GM18873 (cell line): Measurements from ENCODE around the gene PCGF1.
A peak's percentile ranks its signal among the peaks of the same experiment; 100 is the strongest.
"Not testable (repeated sequence)": the region's sequence is repeated elsewhere in the genome, so short reads cannot be mapped to it uniquely, and the experiment has no call there.

Source experiments
- ATAC-seq: cut with Tn5 transposase; IDR thresholded peaks from one replicate; pipeline ENCODE4 v1.9.1; 2021; ENCODE audit warnings: mild to moderate bottlenecking, moderate library complexity, moderate number of reproducible peaks; ENCODE audit not compliant: unreplicated experiment, low FRiP score

Gene PCGF1

DNA sequence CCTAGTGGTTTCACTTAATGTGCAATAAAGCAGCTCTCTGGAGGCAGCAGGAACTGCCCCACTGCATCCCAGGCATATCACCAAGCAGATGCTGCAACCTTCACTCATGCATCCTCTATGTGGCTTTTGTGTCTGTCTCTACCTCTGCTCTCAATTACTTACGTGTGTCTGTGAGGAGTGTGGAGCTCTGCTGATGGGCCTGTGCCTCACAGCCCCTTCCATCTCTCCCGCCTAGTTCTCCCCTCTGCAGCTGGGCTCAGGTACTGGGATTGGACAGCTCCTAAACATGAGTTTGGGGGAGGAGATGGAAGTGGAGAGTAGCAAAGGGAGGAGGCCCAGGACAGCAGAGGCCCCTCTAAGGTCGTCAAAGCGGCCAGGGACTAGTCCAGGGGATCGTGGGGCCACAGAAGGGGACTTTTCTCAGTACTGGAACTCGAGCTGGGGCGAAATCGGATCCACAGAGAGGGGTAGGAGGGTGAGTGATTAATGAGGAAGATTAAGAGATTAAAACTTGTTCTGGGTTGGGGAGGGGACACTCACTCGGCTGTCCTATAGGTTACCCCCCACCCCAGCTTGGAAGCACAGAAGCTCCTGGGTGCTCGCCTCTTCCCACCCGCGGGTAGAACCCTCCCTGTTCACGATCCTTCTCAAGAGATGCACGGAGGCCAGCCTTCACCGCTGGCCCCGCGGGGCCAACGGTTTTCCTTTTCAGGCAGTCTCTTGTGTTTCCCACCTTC, 6.0 kb downstream of the PCGF1 start:
- no peak for ATAC-seq

- no peak for ATAC-seq
These were observed 6.9 kb downstream of the PCGF1 start for GRCh38 chr2:74500578-74500946.

GRCh38 chr2:74499940-74500577, 7.4 kb downstream of the PCGF1 start:
- ATAC-seq, result no peak

DNA sequence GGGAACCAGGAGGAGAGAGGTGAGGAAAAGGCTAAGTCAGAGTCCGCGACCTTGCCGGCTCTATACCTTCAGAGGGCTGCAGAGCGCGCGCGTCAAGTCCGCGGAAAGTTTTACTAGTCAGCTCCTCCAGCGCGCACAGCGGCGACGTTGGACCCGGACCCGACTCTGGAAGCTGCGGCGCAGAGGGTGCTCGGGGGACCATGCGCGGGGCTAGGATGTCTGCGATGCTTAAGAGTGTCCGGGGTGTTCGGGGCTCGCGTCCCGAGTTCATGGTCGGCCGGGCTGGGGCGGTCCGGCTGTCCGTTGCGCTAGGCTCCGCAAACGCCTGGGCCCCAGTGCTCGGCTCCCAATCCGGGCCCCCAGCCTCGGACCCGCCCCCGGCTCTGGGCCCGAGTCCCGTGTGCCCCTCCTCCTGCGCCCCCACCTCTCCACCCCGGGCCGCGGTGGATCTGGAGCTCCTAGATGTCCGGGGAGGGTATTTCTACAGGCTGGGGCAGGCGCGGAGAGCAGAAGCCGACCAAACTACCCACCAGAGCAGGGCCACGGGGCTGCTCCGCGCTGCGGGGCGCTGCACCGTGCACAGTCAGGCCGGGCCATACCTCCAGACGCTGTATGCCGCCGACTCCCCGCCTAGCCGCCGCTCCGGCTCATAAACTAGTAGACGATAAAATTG, 8.1 kb downstream of the PCGF1 start, which contains the start of gene LBX2:
TSS of gene LBX2 (minus strand) at position 337 of the 673 bp plus-strand sequence. CDS start at position 271, 66 bp downstream.
- no peak for ATAC-seq

GRCh38 chr2:74498500-74499266, 8.8 kb downstream of the PCGF1 start:
- no peak for ATAC-seq

GRCh38 chr2:74497777-74498499, 9.6 kb downstream of the PCGF1 start:
- no peak for ATAC-seq

GRCh38 chr2:74496997-74497776, 10.3 kb downstream of the PCGF1 start:
- ATAC-seq, result no peak

DNA sequence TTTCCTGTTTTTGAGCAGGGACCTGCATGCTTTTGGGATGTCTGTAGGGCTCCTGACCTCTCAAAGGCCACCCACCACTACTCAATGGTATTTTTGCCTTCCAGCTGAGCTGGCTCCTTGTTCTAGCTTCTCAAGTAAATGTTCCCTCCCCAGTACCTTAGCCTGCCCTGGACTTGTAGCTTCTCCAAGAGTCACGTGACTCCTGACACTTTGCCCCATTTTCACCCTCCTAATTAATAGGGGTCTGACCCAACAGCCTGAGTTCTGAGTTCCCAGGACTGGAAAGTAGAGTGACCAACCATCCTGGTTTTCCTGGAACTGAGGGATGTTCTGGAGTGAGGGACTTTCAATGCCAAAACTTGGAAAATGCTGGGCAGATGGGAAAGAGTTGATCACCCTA, 12.1 kb downstream of the PCGF1 start:
- ATAC-seq, result no peak

- ATAC-seq, result no peak
These were observed 13.9 kb downstream of the PCGF1 start for GRCh38 chr2:74493546-74493945.

DNA sequence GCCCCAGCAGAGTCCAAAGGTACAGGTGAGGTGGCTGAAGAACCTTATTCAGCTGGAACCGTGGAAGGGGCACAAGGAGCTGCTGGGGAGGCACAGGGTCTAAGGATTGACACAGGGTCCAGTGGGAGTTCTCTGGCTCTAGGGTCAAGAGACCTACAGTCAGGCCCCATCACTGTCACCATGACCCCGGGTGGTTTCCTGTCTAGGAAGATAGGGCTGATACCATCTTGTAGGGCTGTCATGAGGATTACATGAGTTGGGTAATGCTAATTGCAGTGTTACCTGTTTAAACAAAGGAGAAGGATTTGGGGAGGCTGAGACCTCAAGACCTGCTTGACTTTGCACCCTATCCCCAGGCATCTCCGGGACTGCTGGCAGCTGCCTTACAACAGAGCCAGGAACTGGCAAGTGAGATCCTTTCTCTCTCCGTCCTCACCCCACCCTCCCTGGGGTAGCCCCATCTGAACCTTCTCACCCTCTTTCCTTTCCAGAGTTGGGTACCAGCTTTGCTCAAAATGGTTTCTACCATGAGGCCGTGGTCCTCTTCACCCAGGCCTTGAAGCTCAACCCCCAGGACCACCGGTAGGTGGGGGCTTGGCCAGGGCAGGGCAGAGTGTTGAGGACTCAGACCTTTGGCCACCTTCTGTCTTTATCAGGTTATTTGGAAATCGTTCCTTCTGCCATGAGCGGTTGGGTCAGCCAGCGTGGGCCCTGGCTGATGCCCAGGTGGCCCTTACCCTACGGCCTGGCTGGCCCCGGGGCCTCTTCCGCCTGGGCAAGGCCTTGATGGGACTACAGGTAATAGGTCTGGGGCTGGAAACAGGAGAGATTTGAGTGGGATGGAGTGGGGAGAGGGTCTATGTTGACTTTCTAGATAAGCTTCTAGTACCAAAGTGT, 15.6 kb downstream of the PCGF1 start:
- no peak for ATAC-seq

- no peak for ATAC-seq
These were observed 17.6 kb downstream of the PCGF1 start for GRCh38 chr2:74489906-74490305.

DNA sequence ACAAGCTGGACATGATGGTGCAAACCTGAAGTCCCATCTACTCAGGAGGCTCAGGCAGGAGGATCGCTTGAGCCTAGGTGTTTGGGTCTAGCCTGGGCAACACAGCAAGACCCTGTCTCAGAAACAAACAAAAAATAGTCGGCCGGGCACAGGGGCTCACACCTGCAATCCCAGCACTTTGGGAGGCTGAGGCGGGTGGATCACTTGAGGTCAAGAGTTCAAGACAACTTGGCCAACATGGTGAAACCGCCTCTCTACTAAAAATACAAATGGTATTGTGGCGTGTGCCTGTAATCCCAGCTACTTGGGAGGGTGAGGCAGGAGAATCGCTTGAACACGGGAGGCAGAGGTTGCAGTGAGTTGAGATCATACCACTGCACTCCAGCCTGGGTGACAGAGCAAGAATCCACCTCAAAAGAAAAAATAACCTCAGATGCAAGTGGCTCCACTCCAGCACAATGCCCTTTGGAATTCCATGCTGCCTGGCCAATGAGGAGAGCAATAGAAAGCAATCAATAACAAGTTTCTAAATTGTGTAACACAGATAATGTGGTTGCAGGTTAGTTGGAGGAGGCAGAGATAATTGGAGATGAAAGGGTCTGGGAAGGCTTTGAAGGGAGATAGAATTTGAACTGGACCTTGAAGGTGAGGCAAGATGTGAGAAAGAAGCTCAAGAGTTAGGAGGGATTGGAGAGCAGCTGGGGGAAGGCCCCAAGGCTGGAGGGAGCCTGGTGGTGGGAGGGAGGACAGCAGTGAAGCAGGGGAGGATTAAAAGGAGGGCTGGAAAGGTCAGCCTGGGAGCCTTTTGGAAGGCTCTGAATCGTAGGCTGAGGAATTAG, 18.6 kb downstream of the PCGF1 start:
- ATAC-seq, result no peak

GRCh38 chr2:74486141-74486540, 21.4 kb downstream of the PCGF1 start:
- no peak for ATAC-seq

DNA sequence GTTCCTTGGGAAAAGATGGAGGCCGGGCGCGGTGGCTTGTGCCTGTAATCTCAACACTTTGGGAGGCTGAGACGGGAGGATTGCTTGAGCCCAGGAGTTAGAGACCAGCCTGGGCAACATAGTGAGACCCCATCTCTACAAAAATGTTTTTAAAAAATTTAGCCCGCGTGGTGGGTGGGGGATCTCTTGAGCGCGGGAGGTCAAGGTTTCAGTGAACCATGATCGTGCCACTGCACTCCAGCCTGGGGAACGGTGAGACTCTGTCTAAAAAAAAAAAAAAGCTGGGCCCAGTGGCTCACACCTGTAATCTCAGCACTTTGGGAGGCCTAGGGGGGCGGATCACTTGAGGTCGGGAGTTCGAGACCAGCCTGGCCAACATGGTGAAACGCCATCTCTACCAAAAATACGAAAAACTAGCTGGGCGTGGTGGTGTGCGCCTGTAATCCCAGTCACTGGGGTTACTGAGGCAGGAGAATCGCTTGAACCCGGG, 23.8 kb downstream of the PCGF1 start:
- ATAC-seq, result not testable (repeated sequence)

- ATAC-seq, result peak; percentile 80
These were observed 24.5 kb downstream of the PCGF1 start, which contains the start of the genes CCDC142 and TTC31 for GRCh38 chr2:74482801-74483674. Gene CCDC142, minus strand, starts transcription at chr2:74482998. Its CDS starts 161 bp downstream, at chr2:74482837. Gene TTC31, plus strand, starts transcription at chr2:74483081. Its CDS starts 15 bp downstream, at chr2:74483096.
